ENCODE measurements around the gene C17orf107.
"Not testable (repeated sequence)": the region's sequence is repeated elsewhere in the genome, so short reads cannot be mapped to it uniquely, and the experiment has no call there.

DNA sequence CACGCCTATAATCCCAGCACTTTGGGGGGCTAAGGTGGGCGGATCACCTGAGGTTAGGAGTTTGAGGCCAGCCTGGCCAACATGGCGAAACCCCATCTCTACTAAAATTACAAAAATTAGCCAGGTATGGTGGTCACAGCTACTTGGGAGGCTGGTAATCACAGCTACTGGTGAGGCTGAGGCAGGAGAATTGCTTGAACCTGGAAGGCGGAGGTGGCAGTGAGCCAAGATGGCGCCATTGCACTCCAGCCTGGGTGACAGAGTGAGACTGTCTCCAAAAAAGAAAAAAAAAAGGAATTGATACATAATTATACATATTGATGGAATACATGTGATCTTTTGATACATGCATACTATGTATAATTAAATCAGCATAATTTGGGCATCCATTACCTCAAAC is 31.8 kb upstream of the C17orf107 start:
- TF ChIP-seq CTCF, POLR2A (IDR thresholded peaks at IDR 0.05): not testable (repeated sequence)

All from body of pancreas (tissue), 4 donors.